Neutrophil (primary cell): ENCODE measurements around the gene PKD1.

Experiments used
- H3K27ac ChIP-seq: fragments of 200-600 bp; sonication (generic); 2 replicates; pipeline ENCODE4 v1.5.1; 2016; ENCODE audit warnings: mild to moderate bottlenecking, moderate library complexity
- H3K27me3 ChIP-seq: fragments of 200-600 bp; sonication (generic); 2 replicates; pipeline ENCODE4 v1.6.0; 2016; ENCODE audit warnings: mild to moderate bottlenecking
- H3K36me3 ChIP-seq: fragments of 200-600 bp; sonication (generic); 2 replicates; pipeline ENCODE4 v1.5.1; 2017
- H3K4me1 ChIP-seq, 2 experiments: fragments of 200-600 bp in 1 of 2; sonication (generic) in 1 of 2; 1 replicate in 1 of 2; 2 replicates in 1 of 2; pipeline versions ENCODE4 v1.5.1 to v1.6.1; 2013 to 2016; ENCODE audit warnings: low read depth in 1 of 2, low read length in 1 of 2, mild to moderate bottlenecking in 1 of 2, moderate library complexity in 1 of 2; ENCODE audit not compliant: control insufficient read depth in 1 of 2, insufficient read depth in 1 of 2
- H3K4me3 ChIP-seq, 2 experiments: fragments of 200-600 bp in 1 of 2; sonication (generic) in 1 of 2; 1 replicate in 1 of 2; 2 replicates in 1 of 2; pipeline ENCODE4 v1.5.1; 2013 to 2016; ENCODE audit warnings: low read depth in 1 of 2, low read length in 1 of 2, mild to moderate bottlenecking in 1 of 2, moderate library complexity in 1 of 2
- H3K9me3 ChIP-seq: fragments of 200-600 bp; sonication (generic); 2 replicates; pipeline ENCODE4 v1.5.1; 2016
- TF ChIP-seq, protein P1 (sequence below): fragments of 200-600 bp; sonication (generic); IDR thresholded peaks from 2 replicates; pipeline ENCODE4 v1.5.1; 2016; ENCODE audit warnings: antibody characterized with exemption

The PKD1 gene

GRCh38 chr16:2093793-2094192, 41.9 kb downstream of the PKD1 start:
- Histone ChIP-seq H3K4me1 (peaks cover 0 to 6% of the 10 kb centered on the region in 2 experiments), H3K27me3 (no peaks in the 10 kb centered on the region), H3K9me3 (no peaks in the 10 kb centered on the region), H3K4me3 (no peak overlapping the region), H3K36me3 (peaks cover 46% of the 10 kb centered on the region), H3K27ac (no peak overlapping the region)
- TF ChIP-seq, protein P1, sequence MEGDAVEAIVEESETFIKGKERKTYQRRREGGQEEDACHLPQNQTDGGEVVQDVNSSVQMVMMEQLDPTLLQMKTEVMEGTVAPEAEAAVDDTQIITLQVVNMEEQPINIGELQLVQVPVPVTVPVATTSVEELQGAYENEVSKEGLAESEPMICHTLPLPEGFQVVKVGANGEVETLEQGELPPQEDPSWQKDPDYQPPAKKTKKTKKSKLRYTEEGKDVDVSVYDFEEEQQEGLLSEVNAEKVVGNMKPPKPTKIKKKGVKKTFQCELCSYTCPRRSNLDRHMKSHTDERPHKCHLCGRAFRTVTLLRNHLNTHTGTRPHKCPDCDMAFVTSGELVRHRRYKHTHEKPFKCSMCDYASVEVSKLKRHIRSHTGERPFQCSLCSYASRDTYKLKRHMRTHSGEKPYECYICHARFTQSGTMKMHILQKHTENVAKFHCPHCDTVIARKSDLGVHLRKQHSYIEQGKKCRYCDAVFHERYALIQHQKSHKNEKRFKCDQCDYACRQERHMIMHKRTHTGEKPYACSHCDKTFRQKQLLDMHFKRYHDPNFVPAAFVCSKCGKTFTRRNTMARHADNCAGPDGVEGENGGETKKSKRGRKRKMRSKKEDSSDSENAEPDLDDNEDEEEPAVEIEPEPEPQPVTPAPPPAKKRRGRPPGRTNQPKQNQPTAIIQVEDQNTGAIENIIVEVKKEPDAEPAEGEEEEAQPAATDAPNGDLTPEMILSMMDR, result no peak

DNA sequence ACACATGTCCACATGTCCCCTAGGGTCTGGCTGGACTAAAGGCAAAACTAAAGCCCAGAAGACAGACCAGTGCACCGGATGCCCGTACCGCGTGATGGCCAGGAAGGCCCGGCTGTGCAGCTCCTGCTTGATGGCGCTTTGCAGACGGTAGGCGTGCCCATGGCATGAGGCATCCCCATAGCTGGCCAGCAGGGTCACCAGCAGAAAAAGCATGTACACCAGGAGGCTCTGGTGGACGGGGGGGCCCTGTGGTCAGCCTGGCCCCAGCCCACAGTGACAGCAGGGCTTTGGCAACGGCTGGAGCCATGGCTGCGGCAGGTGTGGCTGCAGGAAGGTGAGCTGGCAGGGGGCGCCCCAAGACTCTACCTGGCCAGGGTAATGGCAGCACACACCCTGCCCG, 42.8 kb downstream of the PKD1 start:
- H3K4me3 ChIP-seq, result no peak overlapping the region
- TF ChIP-seq, protein P1, result no peak
- H3K4me1 ChIP-seq, result peaks cover 0 to 6% of the 10 kb centered on the region in 2 experiments
- H3K27me3 ChIP-seq, result no peaks in the 10 kb centered on the region
- no peaks in the 10 kb centered on the region for H3K9me3 ChIP-seq
- H3K27ac ChIP-seq, result no peak overlapping the region
- peaks cover 55% of the 10 kb centered on the region for H3K36me3 ChIP-seq

GRCh38 chr16:2092256-2092620, 43.5 kb downstream of the PKD1 start:
- peaks cover 0 to 6% of the 10 kb centered on the region in 2 experiments for H3K4me1 ChIP-seq
- TF ChIP-seq, protein P1, result no peak
- H3K9me3 ChIP-seq, result no peaks in the 10 kb centered on the region
- no peaks in the 10 kb centered on the region for H3K27me3 ChIP-seq
- peaks cover 57% of the 10 kb centered on the region for H3K36me3 ChIP-seq
- H3K4me3 ChIP-seq, result no peak overlapping the region
- H3K27ac ChIP-seq, result no peak overlapping the region

DNA sequence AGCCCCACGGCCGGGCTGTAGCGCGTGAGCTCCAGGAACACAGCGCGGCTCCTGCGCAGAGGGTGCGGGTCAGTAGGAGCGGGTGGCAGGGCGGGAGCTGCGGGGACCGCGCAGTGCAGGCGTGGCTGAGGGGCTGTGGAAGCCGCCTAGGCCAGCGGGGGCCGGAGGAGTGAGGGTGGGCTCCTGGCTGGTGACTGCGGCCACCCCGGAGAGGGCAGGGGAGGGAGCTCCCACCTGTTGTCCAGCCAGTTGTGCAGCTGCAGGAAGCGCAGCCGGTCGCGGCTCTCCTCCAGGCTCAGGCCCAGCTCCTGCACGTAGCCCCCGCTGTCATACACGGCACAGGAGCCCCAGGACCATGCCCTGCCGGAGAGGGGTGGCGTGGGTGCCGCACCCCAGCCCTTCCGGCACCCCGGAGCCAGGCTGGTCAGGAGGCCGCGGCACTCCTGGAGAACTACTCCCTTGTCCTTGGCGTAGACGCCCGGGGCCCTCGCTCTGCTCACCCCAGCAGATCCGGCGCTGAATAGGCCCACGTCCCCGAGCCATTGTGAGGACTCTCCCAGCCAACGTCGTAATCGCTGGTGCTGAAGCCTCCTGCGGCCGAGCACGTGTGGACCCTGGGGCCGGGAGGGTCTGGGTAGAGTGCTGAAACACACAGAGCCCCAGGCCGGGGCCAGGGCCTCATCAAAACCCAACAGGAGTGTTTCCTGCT, 44.0 kb downstream of the PKD1 start:
- no peaks in the 10 kb centered on the region for H3K27me3 ChIP-seq
- no peaks in the 10 kb centered on the region for H3K9me3 ChIP-seq
- H3K27ac ChIP-seq, result no peak overlapping the region
- peaks cover 57% of the 10 kb centered on the region for H3K36me3 ChIP-seq
- TF ChIP-seq, protein P1, result no peak
- peak overlapping the region in 1 of 2 experiments; percentile 43 for H3K4me3 ChIP-seq
- H3K4me1 ChIP-seq, result peaks cover 0 to 6% of the 10 kb centered on the region in 2 experiments

GRCh38 chr16:2090777-2091546, 44.7 kb downstream of the PKD1 start:
- H3K27ac ChIP-seq, result no peak overlapping the region
- TF ChIP-seq, protein P1, result no peak

More at GRCh38 chr16:2090777-2091546, 44.7 kb downstream of the PKD1 start:
- H3K9me3 ChIP-seq, result no peaks in the 10 kb centered on the region
- peak overlapping the region in 1 of 2 experiments; percentile 43 for H3K4me3 ChIP-seq
- H3K36me3 ChIP-seq, result peaks cover 60% of the 10 kb centered on the region
- peaks cover 0 to 6% of the 10 kb centered on the region in 2 experiments for H3K4me1 ChIP-seq
- H3K27me3 ChIP-seq, result no peaks in the 10 kb centered on the region
